GM10248 (cell line): ENCODE data around the gene UEVLD.
A peak's percentile ranks its signal among the peaks of the same experiment; 100 is the strongest.

Experiments used
- CTCF ChIA-PET: fragments of 300-600 bp; sonication (Branson Sonifier 250); formaldehyde crosslinking; extraction: SDS; loops from one replicate; lab custom pipeline; 2021; ENCODE audit warnings: antibody characterized with exemption; lab: Yijun Ruan, JAX
- POLR2A ChIA-PET: fragments of 350-650 bp; sonication (Branson Sonifier 250); formaldehyde crosslinking; extraction: SDS; loops from one replicate; lab custom pipeline; 2020; ENCODE audit warnings: antibody characterized with exemption; lab: Yijun Ruan, JAX
- DNase-seq: peaks from one replicate; pipeline ENCODE4 v3.0.0; 2012; ENCODE audit errors: extremely low spot score
- CTCF ChIP-seq: IDR thresholded peaks from 2 replicates; pipeline ENCODE4 v1.5.1; 2012; ENCODE audit warnings: mild to moderate bottlenecking, low read depth; ENCODE audit errors: extremely low read depth, missing control alignments, control extremely low read depth

Gene UEVLD

DNA sequence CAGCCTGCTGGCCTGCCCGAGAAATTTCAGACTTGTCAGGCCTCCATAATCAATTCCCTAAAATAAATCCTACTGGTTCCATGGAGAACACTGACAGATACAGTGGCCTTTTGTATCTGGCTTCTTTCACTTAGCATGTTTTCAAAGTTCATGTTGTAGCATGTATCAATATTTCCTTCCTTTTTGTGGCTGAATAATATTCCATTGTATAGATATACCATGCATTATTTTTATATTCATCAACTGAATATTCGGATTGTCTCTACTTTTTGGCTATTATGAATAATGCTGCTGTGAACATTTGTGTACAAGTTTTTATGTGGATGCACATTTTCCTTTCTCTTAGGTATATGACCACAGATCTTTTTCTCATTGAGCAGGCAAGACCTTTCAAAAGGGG, 35.2 kb upstream of the UEVLD start:
- CTCF ChIA-PET: interaction anchor here (0.9 kb wide), 1 partner anchor 9 kb away, joined by 4 read pairs; no protein-coding TSS in a partner anchor
- no peak for DNase-seq
- no peak for TF ChIP-seq CTCF
- POLR2A ChIA-PET: no interaction called here

- CTCF ChIA-PET: interaction anchor here (1.6 to 7.3 kb wide), 3 partner anchors 12 to 270 kb away, joined by 4 to 65 read pairs (median 4); partner anchors contain the start of gene SPTY2D1
- DNase-seq: no peak
Observed at GRCh38 chr11:18618342-18619025, 29.9 kb upstream of the UEVLD start.

DNA sequence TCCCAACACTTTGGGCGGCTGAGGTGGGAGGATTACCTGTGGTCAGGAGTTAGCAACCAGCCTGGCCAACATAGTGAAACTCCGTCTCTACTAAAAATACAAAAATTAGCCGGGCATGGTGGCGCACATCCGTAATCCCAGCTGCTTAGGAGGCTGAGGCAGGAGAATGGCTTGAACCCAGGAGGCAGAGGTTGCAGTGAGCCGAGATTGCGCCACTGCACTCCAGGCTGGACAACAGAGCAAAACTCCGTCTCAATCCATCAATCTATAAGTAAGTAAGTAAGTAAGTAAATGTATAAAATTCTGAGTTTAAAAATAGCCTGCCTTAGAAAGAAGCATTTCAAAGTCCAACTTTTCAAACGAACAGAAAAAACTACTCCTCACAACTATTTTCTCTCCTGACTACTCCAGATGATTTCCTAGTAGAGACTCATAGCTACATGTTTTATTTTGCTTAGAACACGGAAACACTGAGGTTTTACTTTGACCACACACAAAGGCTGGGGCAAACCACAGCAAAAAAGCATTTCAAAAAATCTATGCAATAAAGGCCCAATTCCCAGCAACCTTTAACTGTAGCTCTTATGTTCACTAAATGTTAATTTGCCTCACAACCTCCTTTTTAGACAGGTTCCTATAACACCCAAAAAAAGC, 29.3 kb upstream of the UEVLD start:
- DNase-seq: no peak
- CTCF ChIA-PET: interaction anchor here (1.6 to 7.3 kb wide), 2 partner anchors 13 to 104 kb away, joined by 4 to 65 read pairs; partner anchors contain the start of gene SPTY2D1
- POLR2A ChIA-PET: interaction anchor here (0.6 to 0.7 kb wide), 2 partner anchors 13 to 18 kb away, joined by 5 to 11 read pairs; no protein-coding TSS in a partner anchor
- no peak for TF ChIP-seq CTCF

More at GRCh38 chr11:18618342-18619025, 29.9 kb upstream of the UEVLD start:
- no peak for TF ChIP-seq CTCF
- POLR2A ChIA-PET: interaction anchor here (0.5 kb wide), 1 partner anchor 14 kb away, joined by 4 read pairs; no protein-coding TSS in a partner anchor

GRCh38 chr11:18615628-18616392, 27.3 kb upstream of the UEVLD start:
- ChIA-PET POLR2A (interaction anchor here (0.7 to 2.3 kb wide), 7 partner anchors 10 to 216 kb away, joined by 3 to 11 read pairs (median 4); partner anchors contain the start of gene SPTY2D1), CTCF (interaction anchor here (1.0 to 7.3 kb wide), 5 partner anchors 10 to 106 kb away, joined by 3 to 65 read pairs (median 3); partner anchors contain the start of gene SPTY2D1)
- DNase-seq: peak; percentile 80
- TF ChIP-seq CTCF: no peak

GRCh38 chr11:18614667-18615066, 26.1 kb upstream of the UEVLD start:
- ChIA-PET POLR2A (interaction anchor here (0.6 to 2.3 kb wide), 2 partner anchors 14 to 19 kb away, joined by 3 to 11 read pairs; partner anchors contain the start of gene SPTY2D1), CTCF (interaction anchor here (1.1 to 1.3 kb wide), 2 partner anchors 10 to 12 kb away, joined by 3 to 4 read pairs; no protein-coding TSS in a partner anchor)
- TF ChIP-seq CTCF: no peak
- DNase-seq: no peak
